Tibial artery (tissue), 4 donors: ENCODE data around the gene WFDC1.

Source experiments
- DNase-seq, 2 donors: peaks; one replicate each; pipeline ENCODE4 v3.0.0-alpha.2; 2019
- H3K27ac ChIP-seq, 2 donors: fragments of 200-600 bp; sonication (generic) in 1 of 2; 1 replicate in 1 of 2; 2 replicates in 1 of 2; pipeline ENCODE4 v1.5.1; 2018 to 2019; ENCODE audit warnings: mild to moderate bottlenecking in 1 of 2
- H3K27me3 ChIP-seq, 2 donors: fragments of 200-600 bp; sonication (generic) in 1 of 2; one replicate each; pipeline versions ENCODE4 v1.5.1 to v1.6.0; 2016 to 2019
- H3K36me3 ChIP-seq, 3 donors: fragments of 200-600 bp; sonication (generic) in 2 of 3; one replicate each; pipeline ENCODE4 v1.5.1; 2016 to 2019; ENCODE audit warnings: mild to moderate bottlenecking in 2 of 3
- H3K4me1 ChIP-seq, 4 donors: fragments of 200-600 bp; sonication (generic) in 2 of 4; 1 replicate in 3 of 4; 2 replicates in 1 of 4; pipeline ENCODE4 v1.5.1; 2016 to 2019
- H3K4me3 ChIP-seq, 2 donors: fragments of 200-600 bp; sonication (generic) in 1 of 2; 1 replicate in 1 of 2; 2 replicates in 1 of 2; pipeline ENCODE4 v1.5.1; 2018 to 2019; ENCODE audit warnings: mild to moderate bottlenecking in 2 of 2
- H3K9me3 ChIP-seq, 3 donors: fragments of 200-600 bp; sonication (generic) in 1 of 3; one replicate each; pipeline ENCODE4 v1.5.1; 2016 to 2019
- intact Hi-C: fragments of 100-400 bp; cut with DNase I; formaldehyde crosslinking; loops from one replicate; pipeline ENCODE4 v1.15.0; 2023; ENCODE audit warnings: low total_unique reads
- TF ChIP-seq, protein P1 (sequence below), 2 experiments: fragments of 200-600 bp in 1 of 2; fragments of 450-650 bp in 1 of 2; IDR thresholded peaks; one replicate each; pipeline ENCODE4 v1.5.1; 2017 to 2019; ENCODE audit warnings: antibody characterized with exemption in 2 of 2, mild to moderate bottlenecking in 1 of 2, moderate library complexity in 1 of 2

WFDC1 gene

DNA sequence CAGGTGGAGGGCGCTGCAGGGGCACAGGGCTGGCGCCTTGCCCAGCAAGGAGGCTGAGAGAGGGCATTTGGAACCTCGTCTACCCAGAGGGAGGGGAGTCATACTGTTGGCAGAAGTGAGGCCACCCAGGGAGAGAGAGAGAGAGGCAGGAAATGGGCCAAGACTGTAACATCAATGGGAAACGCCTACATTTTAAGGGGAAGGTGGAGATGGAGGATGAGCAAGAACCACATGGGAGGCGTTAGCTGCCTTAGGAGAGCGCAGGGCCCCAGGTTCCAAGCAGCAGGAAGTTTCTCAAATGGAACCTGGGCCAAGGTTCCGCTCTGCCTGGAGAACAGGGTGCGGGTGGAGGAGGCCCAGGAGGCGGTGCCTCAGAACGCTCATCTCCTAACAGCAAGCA, 2.7 kb upstream of the WFDC1 start:
- Histone ChIP-seq H3K9me3 (no peaks in the 10 kb centered on the region), H3K36me3 (no peaks in the 10 kb centered on the region), H3K27ac (peak overlapping the region in 1 of 2 donors; percentile 86), H3K4me3 (no peak overlapping the region), H3K27me3 (no peaks in the 10 kb centered on the region), H3K4me1 (peaks cover 6 to 53% (median 28%) of the 10 kb centered on the region in 4 donors)
- DNase-seq = no peak
- TF ChIP-seq, protein P1, sequence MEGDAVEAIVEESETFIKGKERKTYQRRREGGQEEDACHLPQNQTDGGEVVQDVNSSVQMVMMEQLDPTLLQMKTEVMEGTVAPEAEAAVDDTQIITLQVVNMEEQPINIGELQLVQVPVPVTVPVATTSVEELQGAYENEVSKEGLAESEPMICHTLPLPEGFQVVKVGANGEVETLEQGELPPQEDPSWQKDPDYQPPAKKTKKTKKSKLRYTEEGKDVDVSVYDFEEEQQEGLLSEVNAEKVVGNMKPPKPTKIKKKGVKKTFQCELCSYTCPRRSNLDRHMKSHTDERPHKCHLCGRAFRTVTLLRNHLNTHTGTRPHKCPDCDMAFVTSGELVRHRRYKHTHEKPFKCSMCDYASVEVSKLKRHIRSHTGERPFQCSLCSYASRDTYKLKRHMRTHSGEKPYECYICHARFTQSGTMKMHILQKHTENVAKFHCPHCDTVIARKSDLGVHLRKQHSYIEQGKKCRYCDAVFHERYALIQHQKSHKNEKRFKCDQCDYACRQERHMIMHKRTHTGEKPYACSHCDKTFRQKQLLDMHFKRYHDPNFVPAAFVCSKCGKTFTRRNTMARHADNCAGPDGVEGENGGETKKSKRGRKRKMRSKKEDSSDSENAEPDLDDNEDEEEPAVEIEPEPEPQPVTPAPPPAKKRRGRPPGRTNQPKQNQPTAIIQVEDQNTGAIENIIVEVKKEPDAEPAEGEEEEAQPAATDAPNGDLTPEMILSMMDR (IDR thresholded peaks at IDR 0.05) = no peak
- intact Hi-C loops = no loop called here

DNA sequence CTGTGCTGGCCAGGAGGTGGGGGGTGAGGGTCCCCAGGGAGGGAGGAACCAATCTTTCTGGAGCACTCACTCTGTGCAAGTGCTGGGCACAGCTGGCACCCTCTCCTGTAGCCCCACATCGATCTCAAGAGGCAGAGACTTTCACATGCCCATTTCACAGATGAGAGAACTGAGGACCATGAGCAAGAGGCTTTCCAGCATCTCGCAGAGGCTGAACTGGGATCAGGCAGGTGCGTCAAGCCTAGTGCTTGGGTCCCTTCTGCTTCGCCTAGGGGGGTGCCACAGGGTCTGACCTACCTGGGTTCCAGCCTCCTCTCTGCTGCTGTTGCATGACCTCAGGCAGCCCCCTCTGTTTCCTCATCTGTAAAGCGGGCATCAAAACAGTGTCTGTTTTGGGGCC, 1.3 kb upstream of the WFDC1 start:
- Histone ChIP-seq H3K27ac (peak overlapping the region in 1 of 2 donors; percentile 86), H3K9me3 (no peaks in the 10 kb centered on the region), H3K27me3 (no peaks in the 10 kb centered on the region), H3K4me1 (peaks cover 6 to 63% (median 32%) of the 10 kb centered on the region in 4 donors), H3K4me3 (no peak overlapping the region), H3K36me3 (no peaks in the 10 kb centered on the region)
- TF ChIP-seq, protein P1 (IDR thresholded peaks at IDR 0.05) = no peak
- intact Hi-C loops = no loop called here
- no peak for DNase-seq

DNA sequence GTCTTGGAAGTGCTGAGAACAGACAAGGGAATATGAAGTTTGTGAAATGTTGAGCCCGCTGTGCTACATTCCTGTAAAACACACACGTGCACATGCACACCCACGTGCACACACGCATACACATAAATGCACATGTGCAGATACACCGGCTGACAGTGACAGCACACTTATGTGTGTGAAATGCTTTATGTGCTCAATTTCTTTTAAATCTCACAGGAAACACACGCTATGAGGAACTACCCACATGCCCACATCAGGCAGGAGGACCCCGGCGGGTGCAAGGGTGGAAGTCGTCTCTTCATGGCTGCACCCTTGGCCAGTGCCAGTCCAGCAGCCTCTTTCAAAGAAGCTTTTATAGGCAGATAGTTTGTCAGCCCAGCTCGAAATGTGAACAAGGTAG, 561 bp upstream of the WFDC1 start:
- H3K27me3 ChIP-seq = no peaks in the 10 kb centered on the region
- peak overlapping the region; percentile 81 to 86 for H3K27ac ChIP-seq
- no peaks in the 10 kb centered on the region for H3K9me3 ChIP-seq
- TF ChIP-seq, protein P1 (IDR thresholded peaks at IDR 0.05) = no peak
- intact Hi-C loops = no loop called here
- DNase-seq = no peak
- H3K36me3 ChIP-seq = no peaks in the 10 kb centered on the region
- H3K4me3 ChIP-seq = peak overlapping the region; percentile 55 to 59
- H3K4me1 ChIP-seq = peaks cover 6 to 70% (median 35%) of the 10 kb centered on the region in 4 donors

DNA sequence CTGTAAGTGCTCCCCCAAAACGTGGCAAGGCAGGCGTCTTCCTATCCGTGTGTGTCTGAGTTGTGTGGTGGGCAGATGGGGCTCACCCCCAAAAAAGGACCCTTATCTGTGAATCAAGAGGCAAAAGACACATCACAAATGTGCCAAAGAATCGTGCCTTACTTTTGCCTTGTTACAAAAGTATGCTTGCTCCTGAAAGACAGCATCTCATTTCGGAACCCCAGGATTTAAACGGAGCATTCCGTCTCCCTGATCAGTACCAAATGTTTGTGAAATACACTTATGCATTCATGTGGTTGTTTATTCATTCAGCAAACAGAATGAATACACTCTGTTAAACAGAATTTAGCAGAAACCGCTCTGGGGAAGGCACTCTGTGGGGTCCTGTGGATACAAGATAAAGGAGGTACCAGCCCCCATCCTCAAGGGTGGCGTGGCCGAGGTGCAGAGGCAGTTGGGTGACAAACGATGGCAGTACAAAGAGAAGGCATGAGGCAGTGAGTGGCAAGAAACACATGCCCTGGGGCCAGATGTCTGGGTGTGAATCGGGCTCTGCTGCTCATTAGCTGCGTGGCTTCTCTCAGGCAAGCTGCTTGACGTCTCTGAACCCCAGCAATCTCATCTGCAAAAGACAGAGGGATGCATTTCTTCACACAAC, 654 bp downstream of the WFDC1 start:
- TF ChIP-seq, protein P1 (IDR thresholded peaks at IDR 0.05) = no peak
- peak overlapping the region; percentile 81 to 86 for H3K27ac ChIP-seq
- no peaks in the 10 kb centered on the region for H3K9me3 ChIP-seq
- H3K4me1 ChIP-seq = peaks cover 6 to 75% (median 39%) of the 10 kb centered on the region in 4 donors
- peak overlapping the region; percentile 55 to 59 for H3K4me3 ChIP-seq
- no peaks in the 10 kb centered on the region for H3K36me3 ChIP-seq
- DNase-seq = no peak
- H3K27me3 ChIP-seq = no peaks in the 10 kb centered on the region
- intact Hi-C loops = loop anchor here (5.0 kb wide), 1 partner anchor 732 kb away; the partner anchor contains the start of gene KIAA0513

DNA sequence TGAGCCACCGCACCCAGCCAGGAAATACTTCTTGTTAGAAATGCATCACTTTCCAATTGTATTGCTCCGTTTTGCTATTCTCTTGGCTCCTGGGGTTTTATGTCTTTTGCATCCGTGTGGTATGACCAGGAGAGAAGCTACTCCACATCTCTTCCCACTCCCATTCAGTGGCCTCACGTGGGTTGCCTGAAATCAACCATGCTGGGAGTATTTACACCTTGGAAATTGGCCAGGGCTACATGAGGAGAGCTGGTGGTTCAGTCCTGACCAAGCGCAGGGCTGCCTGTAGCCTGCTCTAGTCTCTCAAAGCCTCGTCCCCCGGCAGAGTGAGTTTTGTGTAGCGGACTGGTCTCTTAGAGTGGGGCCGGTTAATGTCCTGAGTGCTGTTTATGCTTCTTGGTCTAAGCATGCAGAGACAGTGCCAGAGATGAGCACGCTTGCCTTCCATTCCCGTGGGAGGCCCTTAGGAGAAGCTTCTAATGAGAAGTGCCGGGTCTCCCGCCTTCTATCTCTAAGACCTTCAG, 3.8 kb downstream of the WFDC1 start:
- TF ChIP-seq, protein P1 (IDR thresholded peaks at IDR 0.05) = no peak
- DNase-seq = no peak
- H3K27me3 ChIP-seq = no peaks in the 10 kb centered on the region
- H3K27ac ChIP-seq = peak overlapping the region; percentile 48 to 86
- no peak overlapping the region for H3K4me3 ChIP-seq
- H3K9me3 ChIP-seq = no peaks in the 10 kb centered on the region
- no peaks in the 10 kb centered on the region for H3K36me3 ChIP-seq
- intact Hi-C loops = loop anchor here (5.0 kb wide), 1 partner anchor 729 kb away; the partner anchor contains the start of gene KIAA0513
- peaks cover 6 to 94% (median 55%) of the 10 kb centered on the region in 4 donors for H3K4me1 ChIP-seq
